NCI-H2107 (cell line): ENCODE measurements around the gene AIFM2.
"Not testable (repeated sequence)": the region's sequence is repeated elsewhere in the genome, so short reads cannot be mapped to it uniquely, and the experiment has no call there.

Experiments
- DNase-seq: peaks from one replicate; lab custom pipeline; 2025; lab: John Stamatoyannopoulos, UW

AIFM2 gene

GRCh38 chr10:70092389-70092718 lies 40.3 kb downstream of the AIFM2 start:
- DNase-seq: no peak

DNA sequence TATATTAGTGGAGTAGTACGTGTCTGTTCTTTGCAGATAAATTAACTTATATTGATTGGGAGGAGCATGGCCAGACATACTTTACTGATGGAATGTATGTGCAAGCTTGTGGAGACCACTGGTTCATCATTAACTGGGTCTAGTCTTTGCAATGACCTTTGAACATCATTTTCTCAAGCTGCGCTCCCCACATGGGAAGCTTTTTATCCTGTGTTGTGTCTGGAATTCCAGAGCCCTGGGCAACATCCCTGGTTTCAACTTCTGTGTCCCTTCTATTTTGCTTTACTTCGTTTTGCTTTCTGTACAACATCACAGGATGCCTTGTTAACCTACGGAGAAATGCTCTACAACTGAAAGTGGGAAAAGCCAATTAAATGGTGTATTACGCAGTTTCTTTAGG lies 41.7 kb downstream of the AIFM2 start:
- DNase-seq: no peak

- DNase-seq: no peak
These were observed 42.6 kb downstream of the AIFM2 start for GRCh38 chr10:70090013-70090412.

GRCh38 chr10:70088308-70088698 lies 44.3 kb downstream of the AIFM2 start:
- no peak for DNase-seq

DNA sequence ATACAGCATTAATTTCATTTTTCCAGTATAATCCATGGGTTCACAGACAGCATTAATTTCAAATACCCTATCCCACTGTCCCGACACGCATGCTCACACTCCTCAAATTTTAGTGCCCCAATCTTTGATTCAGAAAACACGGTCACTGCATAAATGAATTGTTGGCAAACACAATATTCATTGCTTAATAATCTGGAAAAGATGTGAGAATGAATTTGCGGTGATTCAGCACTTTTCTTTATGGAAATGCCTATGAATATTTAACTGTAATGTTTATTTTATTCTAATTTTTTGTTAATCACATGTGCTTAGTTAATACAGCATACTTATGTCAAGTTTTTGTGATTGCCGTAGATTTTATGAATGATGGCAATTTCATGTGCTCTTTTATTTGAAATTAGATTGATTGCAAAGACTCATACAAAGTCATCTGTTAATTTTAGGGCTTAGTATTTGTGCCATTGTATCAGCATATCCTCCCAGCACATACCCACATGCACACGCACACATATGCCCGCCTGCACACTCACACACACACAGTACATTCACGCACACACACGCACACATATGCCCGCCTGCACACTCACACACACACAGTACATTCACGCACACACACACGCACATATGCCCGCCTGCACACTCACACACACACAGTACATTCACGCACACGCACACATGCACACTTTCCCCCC lies 44.9 kb downstream of the AIFM2 start:
- no peak for DNase-seq

DNA sequence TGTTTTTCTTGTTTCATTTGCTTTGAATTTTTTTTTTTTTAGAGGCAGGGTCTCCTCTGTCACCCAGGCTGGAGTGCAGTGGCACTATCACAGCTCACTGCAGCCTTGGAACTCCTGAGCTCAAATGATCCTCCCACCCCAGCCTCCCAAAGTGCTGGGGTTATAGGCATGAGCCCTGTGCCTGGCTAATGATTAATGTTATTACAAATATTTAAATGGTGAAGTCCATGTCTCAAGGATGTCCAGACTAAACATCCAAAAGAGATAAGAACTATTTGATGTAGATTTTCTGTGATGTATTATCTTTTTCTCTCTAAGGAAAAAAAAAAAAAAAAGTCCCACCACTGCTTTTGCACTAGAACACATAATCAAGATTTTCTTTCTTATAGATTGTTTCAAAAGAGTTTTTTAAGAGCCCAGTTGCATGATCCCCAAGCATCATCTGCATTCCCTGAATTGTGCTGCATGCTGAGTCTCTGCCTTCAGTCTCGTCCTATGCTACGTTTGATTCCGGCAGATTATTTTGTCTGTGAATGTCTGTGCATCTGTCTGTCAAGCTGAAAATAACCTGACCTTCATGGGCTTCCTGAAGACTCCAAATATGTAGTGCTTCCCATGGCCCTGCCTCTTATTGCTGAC lies 46.5 kb downstream of the AIFM2 start:
- DNase-seq: no peak

DNA sequence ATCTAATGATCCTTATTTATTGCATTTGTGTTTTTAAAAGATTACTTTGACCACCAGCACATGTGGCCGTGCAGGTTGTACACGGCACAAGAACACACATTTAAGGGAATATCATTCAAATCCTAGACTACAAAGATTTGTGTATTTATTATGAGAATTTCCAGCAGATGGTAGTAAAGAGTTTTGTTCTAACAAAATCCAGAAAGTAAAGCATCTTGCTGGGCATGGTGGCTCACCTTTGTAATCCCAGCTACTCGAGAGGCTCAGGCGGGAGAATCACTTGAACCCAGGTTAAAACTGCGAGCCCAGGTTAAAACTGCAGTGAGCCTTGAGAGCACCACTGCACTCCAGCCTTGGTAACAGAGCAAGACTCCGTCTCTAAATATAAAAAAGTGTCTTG lies 48.4 kb downstream of the AIFM2 start:
- no peak for DNase-seq

DNA sequence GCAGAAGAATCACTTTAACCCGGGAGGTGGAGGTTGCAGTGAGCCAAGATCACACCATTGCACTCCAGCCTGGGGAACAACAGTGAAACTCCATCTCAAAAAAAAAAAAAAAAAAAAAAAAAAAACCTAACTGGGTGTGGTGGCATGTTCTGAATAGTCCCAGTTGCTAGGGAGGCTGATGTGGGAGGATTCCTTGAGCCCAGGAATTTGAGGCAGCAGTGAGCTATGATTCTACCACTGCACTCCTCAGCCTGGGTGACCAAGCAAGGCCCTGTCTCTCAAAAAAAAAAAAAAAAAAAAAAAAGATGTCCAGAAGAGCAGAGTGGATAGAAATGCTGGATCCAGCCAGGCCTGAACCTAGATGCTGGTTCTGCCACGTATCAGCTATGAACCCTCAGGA lies 51.8 kb downstream of the AIFM2 start:
- not testable (repeated sequence) for DNase-seq

GRCh38 chr10:70078937-70079336 lies 53.7 kb downstream of the AIFM2 start:
- DNase-seq: no peak

- DNase-seq: no peak
These were observed 54.3 kb downstream of the AIFM2 start for GRCh38 chr10:70078329-70078728.

GRCh38 chr10:70074971-70075370 lies 57.7 kb downstream of the AIFM2 start:
- no peak for DNase-seq

DNA sequence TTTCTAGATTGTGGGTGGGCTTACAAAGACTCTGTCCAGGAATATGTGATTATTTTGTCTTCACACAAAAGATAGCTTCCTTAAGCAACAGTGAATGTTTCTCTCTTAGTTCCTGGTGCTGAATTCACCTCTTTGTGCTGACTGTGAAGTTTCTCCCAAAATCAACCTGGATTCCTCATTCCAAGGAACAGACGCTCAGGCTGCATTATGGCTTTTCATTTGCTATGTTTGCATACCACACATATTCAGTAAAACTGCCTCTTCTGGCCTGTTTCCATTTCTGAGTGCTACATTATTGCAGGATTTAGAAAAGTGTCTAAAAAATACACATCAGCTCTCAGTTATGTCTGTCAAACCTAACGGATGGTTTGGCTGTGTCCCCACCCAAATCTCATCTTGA lies 58.5 kb downstream of the AIFM2 start:
- no peak for DNase-seq

DNA sequence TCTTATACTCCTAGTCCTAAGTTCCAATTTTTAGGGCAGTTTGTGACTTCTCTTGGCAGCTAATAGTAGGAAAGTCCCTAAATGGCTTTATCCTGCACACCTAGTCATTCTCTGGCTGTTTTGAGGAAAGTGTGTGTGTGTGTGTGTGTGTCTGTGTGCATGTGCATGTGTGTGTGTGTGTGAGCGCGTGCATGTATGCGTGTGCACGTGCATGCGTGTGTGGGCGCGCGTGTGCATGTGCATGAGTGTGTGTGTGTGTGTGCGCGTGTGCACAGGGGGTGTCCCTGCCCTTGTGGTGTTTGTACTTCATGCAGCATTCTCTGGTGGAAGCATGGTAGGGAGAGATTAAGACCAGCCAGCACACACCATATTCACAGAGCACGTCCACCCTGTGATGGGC lies 61.8 kb downstream of the AIFM2 start:
- no peak for DNase-seq

DNA sequence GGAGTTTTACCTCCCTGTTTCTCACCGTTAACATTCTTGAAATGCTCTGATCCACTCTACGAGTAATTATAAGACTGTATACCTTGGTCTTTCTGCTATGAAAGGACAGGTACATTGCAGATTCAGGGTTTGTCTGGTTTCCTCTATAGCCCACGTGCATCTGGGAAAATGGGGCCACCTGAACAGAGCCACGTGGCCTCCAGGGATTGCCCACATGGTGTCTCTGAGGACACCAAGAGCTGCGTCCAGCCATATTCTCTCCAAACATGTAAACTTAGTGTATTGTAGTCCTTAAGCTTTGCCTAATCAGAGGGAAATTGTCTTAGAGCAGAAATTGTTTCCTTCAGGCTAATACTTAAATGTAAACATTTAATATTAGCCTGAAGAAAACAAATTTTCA lies 63.3 kb downstream of the AIFM2 start:
- DNase-seq: no peak

DNA sequence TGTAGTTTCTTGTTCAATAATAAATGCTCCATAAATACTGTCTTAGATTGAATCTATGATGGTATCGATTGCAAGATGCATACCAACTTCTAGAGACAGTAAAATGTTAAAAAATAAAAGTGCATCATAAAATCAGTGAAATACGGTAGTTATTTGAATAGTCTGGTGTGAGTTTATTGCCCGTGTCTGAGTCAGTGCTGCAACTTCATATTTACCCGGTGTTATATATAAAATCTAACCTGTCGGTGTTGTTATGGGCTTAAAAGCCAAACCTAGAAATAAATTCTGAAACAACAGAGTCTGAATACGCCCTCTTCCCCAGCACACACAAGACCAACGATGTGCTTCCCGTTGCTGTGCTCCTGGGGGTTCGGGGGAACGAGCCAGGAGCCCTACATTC lies 63.7 kb downstream of the AIFM2 start:
- DNase-seq: no peak

DNA sequence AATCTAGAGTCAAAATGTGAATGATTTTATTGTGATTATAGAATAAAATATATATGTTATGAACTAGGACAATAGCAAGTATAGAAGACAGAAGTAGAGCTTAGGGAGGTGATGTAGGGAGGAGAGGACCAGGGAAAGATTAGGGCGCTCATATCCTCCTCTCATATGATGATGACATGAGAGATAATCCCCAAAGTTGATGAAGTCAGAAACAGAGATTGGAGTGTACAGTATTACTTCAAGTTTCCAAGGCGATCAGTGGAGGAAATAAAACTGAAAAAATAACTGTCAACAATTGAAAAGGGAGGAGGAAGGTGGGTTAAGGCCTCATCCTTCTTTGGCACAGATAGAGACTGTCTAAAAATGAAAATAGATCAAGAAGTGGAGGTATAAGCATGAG lies 65.0 kb downstream of the AIFM2 start:
- DNase-seq: no peak

DNA sequence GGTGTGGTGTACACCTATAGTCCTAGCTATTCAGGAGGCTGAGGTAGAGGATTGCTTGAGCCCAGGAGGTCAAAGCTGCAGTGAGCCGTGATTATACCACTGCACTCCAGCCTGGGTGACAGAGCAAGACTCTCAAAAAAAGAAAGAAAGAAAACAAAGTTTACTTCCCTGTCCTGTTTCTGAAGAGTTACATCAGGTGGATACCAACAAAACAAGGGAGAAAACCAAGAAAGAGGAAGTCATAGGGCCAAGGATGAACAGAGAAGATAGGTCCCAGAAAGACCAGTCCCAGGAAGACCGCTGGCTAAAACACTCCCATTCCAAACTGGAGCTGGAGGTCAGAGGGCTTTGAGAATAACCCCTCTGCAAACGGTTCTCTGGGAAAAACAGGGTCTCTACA lies 66.4 kb downstream of the AIFM2 start:
- DNase-seq: no peak

DNA sequence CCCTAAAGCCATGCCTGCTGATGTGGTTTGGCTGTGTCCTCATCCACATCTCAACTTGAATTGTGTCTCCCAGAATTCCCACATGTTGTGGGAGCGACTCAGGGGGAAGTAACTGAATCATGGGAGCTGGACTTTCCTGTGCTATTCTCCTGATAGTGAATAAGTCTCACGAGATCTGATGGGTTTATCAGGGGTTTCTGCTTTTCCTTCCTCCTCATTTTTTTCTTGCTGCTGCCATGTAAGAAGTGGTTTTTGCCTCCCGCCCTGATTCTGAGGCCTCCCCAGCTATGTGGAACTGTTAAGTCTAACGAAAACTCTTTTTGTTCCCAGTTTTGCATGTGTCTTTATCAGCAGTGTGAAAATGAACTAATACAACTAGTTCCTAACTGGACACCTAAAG lies 68.1 kb downstream of the AIFM2 start:
- DNase-seq: no peak

DNA sequence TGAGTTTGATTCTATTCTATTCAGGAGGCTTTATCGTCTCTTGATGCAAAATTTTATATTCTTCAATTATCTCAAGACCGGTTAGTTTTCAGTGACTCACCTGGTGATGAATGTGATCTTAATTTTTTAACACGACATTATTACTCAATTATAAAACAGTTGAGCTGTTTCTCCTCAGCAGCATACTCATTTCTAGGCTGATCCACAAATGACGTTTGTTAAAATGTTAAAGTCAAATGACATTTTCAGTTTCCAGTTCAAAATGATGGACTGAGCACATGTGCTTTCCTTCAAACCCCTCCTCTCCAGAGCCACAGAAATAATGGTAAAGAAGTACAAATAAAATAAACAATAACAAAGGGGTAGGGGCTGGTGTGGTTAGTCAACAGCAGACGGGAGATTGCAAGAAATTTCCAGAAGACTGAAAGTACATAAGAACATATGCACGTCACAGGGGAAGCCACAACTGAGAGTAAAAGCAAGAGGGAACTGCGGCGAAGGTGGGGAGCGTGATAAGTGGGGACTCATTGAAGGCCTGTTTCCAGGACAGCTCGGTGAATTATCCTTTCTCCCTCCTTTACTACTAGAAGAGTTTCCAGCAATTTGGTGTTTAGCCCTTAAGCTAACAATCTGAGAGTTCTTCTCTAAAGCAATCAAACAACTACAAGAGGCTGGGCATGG lies 69.1 kb downstream of the AIFM2 start:
- no peak for DNase-seq
